Gastroesophageal sphincter (tissue), 3 donors: ENCODE results near the gene TNFSF12.

Source experiments
- POLR2A ChIP-seq, 2 donors: fragments of 450-650 bp; IDR thresholded peaks; one replicate each; pipeline ENCODE4 v1.6.1; 2017; ENCODE audit warnings: antibody characterized with exemption in 2 of 2, mild to moderate bottlenecking in 2 of 2, moderate library complexity in 1 of 2
- POLR2AphosphoS5 ChIP-seq: sonication (generic); formaldehyde crosslinking; IDR thresholded peaks from one replicate; pipeline ENCODE4 v1.6.1; 2017; ENCODE audit warnings: antibody characterized with exemption
- TF ChIP-seq, protein P1 (sequence below), 4 experiments: fragments of 200-600 bp in 2 of 4; fragments of 450-650 bp in 2 of 4; sonication (generic) in 1 of 4; IDR thresholded peaks; one replicate each; pipeline ENCODE4 v1.5.1; 2017 to 2019; ENCODE audit warnings: antibody characterized with exemption in 4 of 4, mild to moderate bottlenecking in 2 of 4, moderate library complexity in 2 of 4

DNA sequence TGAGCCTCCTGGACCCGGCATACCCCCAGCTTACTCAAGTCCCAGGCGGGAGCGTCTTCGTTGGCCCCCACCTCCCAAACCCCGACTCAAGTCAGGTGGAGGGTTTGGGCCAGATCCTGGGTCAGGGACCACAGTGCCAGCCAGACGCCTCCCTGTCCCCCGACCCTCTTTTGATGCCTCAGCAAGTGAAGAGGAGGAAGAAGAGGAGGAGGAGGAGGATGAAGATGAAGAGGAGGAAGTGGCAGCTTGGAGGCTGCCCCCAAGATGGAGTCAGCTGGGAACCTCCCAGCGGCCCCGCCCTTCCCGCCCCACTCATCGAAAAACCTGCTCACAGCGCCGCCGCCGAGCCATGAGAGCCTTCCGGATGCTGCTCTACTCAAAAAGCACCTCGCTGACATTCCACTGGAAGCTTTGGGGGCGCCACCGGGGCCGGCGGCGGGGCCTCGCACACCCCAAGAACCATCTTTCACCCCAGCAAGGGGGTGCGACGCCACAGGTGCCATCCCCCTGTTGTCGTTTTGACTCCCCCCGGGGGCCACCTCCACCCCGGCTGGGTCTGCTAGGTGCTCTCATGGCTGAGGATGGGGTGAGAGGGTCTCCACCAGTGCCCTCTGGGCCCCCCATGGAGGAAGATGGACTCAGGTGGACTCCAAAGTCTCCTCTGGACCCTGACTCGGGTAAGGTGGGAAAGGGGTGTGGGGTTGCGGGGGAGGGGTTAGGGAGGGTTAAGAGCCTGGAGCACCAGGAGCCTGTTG lies 14.4 kb downstream of the TNFSF12 start:
- TF ChIP-seq POLR2AphosphoS5 (no peak), POLR2A (IDR thresholded peaks at IDR 0.05) (no peak)
- TF ChIP-seq, protein P1, sequence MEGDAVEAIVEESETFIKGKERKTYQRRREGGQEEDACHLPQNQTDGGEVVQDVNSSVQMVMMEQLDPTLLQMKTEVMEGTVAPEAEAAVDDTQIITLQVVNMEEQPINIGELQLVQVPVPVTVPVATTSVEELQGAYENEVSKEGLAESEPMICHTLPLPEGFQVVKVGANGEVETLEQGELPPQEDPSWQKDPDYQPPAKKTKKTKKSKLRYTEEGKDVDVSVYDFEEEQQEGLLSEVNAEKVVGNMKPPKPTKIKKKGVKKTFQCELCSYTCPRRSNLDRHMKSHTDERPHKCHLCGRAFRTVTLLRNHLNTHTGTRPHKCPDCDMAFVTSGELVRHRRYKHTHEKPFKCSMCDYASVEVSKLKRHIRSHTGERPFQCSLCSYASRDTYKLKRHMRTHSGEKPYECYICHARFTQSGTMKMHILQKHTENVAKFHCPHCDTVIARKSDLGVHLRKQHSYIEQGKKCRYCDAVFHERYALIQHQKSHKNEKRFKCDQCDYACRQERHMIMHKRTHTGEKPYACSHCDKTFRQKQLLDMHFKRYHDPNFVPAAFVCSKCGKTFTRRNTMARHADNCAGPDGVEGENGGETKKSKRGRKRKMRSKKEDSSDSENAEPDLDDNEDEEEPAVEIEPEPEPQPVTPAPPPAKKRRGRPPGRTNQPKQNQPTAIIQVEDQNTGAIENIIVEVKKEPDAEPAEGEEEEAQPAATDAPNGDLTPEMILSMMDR (IDR thresholded peaks at IDR 0.05): no peak
